GM18499 (cell line): Measurements from ENCODE around the gene ARHGEF1.
"Not testable (repeated sequence)": the region's sequence is repeated elsewhere in the genome, so short reads cannot be mapped to it uniquely, and the experiment has no call there.

Source experiments
- ATAC-seq: cut with Tn5 transposase; IDR thresholded peaks from one replicate; pipeline ENCODE4 v1.9.1; 2021; ENCODE audit warnings: moderate number of reproducible peaks; ENCODE audit not compliant: insufficient read depth, unreplicated experiment

Gene ARHGEF1

DNA sequence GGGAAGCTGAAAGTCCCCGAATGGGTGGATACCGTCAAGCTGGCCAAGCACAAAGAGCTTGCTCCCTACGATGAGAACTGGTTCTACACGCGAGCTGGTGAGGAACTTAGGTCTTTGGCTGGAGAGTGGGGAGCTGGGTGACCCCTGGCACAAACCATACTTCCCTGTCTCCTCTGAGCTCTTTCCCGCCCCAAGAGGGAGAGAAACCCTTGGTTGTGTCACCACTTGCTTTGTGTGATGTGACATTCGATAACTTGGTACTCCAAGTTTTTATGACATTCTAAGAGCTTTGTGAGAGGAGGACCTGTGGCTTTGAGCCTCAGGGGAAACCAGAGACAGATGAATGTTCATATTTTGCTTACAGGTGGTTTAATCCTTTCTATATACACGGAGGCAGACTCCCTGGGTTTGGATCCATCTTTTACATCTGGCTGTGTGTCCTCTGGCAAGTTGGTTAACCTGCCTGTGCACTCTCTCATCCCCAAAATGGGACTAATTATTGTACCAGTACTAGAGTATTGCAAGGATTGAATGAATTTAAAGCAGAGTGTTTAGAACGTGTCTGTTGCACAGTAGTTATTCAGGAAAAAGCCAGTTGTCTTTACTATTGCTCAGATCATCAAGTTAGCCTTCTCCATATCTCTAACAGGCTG lies 21.7 kb upstream of the ARHGEF1 start:
- ATAC-seq, result no peak

DNA sequence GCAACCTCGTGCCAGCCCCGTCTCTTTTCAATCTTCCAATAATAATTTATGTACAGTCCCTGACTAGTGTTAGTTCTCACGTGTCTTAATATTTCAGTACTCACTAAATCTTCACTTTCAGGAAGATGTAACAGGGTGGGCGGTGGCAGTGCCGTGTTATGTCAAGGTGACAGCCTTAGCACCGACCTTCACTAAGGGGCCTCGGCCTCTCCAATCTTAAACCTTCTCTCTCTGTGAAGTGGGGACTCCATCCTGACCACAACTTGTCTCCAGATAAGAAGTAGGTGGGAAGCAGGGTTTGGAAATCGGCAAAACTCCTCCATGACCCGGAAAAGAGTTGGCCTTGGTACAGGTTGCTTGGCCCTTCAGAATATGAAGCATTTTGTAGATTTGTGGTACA lies 21.1 kb upstream of the ARHGEF1 start:
- ATAC-seq, result no peak

DNA sequence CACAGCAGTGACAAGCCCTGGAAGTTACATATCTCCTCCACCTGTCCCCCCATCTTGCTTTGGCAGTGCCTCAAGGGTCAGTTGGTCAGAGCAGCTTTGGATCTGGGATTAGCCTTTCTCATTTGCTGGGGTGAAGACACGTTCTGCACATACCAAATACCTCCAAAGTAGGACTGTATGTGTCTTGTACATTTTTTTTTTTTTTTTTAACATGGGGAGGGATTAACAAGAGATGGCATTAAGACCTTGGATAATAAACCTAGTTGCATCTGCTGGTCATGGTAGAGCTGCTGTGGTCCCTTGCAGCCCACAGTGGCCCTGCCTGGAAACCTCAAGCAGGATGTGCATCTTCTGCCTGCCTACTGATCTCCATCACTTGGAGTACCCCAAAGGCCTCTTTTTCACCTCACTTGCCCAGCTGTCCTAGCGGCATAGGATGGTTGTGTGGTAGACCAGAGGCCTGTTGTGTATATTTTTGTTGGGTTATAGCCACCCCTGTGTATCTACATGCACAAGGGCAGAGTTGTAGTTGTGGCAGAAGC lies 20.5 kb upstream of the ARHGEF1 start:
- no peak for ATAC-seq

DNA sequence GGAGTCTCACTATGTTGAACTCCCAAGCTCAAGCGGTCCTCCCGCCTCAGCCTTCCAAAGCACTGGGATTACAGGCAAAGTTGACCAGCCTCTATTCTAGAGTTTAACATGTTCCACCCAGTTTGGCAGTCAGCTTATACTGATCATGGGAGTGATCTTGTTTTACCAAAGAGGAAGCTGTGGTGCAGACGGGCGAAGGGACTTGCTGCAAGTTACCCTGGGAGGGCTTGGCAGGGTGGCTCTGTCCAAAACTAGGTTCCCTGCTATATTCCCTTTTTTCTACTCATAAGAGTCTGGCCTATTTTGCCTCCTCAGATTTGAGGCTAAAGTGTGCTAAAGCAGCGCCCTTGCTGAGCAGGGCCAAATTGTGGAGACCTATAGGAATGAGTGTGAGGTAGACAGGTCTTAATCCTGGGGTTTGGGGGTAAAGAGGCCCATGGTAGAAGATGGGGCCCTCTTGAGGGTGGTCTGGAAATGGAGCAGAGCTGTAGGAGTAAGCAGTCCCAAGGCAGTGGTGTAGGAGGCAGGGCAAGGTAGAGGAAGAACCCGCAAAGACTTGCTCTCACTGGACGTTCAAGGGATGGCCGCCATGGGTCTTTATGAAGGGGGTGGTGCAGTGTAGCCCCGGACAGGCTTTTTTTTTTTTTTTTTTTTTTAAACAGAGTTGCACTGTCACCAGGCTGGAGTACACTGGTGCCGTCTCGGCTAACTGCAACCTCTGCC lies 19.6 kb upstream of the ARHGEF1 start:
- ATAC-seq, result no peak

GRCh38 chr19:41864374-41864773 lies 18.6 kb upstream of the ARHGEF1 start:
- no peak for ATAC-seq

DNA sequence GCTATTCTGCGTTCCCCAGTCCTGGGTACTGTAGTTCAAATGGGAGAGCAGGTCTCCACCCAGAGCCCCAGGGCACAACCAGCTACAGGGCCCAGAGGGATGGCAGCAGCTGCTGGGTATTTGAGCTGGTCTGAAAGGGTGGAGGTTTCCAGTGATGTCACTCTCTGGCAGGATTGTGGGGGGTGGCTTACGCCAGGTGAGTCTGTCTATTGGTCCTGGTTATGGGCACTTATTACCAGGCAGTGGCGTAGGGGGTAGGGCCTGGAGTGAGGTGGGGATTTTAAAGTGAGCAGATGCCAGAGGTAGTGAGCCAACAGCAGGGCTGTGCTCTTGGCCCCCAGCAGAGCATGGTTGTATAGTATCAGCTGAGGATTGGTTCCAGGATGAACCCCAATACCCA lies 16.7 kb upstream of the ARHGEF1 start:
- no peak for ATAC-seq

DNA sequence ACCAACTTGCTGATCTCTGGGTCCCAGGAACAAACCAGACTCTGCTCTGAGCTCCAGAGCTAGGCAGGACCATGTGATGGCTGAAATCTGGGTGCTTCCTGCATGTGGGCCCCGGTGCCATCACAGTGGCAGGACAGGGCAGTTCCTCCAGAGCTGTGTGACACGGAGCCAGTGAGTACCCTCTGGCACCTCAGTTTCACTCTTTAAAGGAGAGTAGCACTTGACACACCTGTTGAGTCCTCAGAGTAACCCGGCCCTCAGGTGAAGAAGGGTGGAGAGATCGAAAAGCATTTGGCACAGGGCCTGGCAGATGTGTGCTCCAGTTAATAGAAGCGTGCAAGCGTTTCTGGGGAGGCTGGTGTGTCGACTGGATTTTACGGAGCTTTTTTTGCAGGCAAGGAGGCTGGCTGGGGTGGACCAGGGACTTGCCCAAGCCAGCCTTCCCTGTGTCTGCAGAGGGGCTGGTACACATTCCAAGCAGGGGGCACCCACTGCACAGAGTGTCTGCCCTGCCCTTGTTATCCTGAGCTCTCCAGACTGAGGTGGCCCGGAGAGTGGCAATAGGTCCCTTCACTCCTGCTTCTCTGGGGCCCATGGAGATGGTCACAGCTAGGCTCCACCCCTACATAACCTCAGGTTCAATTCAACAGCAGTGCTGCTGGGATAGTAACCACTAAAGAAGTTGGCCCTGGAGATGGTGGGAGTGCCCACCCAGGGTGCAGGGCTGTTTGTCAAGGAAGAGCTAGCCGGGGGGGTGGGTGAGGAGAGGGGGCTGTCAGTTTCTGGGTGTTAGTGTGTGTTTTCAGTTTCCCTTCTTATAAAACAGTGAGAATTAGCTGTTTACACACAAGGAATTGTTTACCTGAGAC lies 14.6 kb upstream of the ARHGEF1 start:
- ATAC-seq, result no peak

DNA sequence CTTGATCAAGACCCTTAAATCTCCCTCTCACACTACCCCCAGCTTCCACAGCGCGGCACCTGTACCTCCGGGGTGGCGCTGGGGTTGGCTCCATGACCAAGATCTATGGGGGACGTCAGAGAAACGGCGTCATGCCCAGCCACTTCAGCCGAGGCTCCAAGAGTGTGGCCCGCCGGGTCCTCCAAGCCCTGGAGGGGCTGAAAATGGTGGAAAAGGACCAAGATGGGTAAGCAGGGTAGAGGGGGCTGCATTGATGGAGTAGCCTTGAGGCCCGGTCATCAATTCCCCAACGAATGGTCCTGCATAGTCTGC lies 14.0 kb upstream of the ARHGEF1 start:
- no peak for ATAC-seq

- ATAC-seq, result no peak
Observed at GRCh38 chr19:41869374-41869955, 13.5 kb upstream of the ARHGEF1 start.

- no peak for ATAC-seq
Observed at GRCh38 chr19:41870401-41870873, 12.5 kb upstream of the ARHGEF1 start.

DNA sequence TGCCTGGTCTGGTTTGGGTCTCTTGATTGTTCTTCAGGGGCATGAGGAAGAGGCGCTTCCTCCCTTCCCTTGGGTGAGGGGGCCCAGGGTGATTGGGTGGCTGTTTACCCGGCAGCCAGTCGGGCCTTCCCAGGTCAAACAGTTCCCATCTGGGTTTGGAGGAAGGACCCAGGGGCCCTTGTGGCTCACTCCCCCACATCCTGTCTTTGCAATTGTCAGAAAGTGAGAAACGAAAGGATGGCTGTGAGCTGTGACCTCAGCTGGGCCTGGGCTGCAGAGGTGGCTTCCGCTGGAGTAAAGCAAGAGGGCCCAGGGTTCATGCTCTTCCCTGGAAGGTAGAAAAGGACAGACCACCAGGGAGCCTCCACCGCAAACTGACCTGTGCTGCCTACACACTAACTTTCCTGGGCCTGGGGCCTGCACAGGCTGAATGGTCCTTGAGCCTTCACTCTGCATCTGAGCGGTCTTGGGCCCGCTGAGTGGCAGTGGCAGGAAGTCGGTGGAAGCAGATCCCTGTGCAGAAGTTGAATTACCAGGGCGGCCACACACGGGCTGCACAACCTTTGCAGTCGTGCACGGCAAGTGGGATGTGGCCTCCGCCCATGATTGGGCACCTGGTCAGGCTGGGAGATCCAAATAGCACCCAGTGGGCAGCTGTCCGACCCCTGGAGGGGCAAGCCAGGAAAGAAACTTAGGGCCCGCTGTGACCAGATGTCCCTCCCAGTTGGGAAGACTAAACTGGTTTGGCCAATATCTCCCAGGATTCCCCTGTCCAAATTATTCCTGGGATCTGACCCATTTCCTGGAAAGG lies 11.2 kb upstream of the ARHGEF1 start:
- ATAC-seq, result no peak

GRCh38 chr19:41872384-41872774 lies 10.6 kb upstream of the ARHGEF1 start:
- ATAC-seq, result no peak

GRCh38 chr19:41872775-41873647 lies 10.0 kb upstream of the ARHGEF1 start:
- no peak for ATAC-seq

- ATAC-seq, result not testable (repeated sequence)
Observed at GRCh38 chr19:41875973-41876372, 7.0 kb upstream of the ARHGEF1 start.

DNA sequence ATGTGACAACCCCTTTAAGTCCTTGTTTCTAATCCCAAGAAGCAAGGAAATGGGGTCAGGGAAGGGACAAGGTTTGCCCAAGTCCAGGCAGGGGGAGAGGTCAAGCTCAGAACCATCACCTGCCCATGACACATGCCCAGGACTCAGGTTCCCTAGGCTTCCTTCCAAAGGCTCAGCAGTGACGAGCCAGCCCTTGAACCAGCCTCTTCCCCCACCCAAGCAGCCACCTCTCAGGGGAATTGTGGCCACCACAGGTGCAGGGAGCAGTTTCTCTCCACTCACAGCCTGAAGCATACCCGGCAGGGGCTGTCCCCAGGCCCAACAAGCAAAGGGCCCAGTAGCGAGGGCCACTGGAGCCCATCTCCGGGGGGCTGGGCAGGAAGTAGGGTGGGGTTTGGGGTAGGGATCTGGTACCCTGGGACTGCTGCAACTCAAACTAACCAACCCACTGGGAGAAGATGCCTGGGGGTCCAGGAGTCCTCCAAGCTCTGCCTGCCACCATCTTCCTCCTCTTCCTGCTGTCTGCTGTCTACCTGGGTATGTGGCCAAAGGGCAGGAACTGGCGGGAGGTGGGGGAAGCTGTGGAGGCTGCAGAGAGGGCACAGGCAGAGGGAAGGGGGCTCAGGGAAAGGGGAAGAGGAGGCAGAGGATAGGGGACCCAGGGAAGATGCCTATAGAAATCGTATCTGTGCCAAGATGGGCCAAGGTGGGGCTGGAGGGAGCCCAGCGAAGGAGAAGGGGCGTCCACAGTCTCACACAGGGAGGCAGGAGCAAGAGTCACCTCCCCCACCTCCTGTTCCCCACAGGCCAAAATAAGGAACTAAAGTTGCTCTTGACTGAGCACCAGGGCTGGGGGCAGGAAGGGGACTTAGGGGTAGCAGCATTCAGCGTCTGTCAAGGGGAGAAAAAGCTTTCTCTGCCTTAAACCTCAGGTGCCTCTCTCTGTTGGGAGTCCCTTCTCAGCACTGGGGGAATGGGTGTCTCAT lies 5.8 kb upstream of the ARHGEF1 start, which contains the start of gene CD79A:
Gene CD79A (plus strand): TSS at position 433 of the 986 bp plus-strand sequence. CDS start 26 bp downstream, at position 459.
- no peak for ATAC-seq

GRCh38 chr19:41877916-41878905 lies 4.8 kb upstream of the ARHGEF1 start:
- ATAC-seq, result no peak
